ENCODE results near the gene RESF1. TPM values are rescaled to one million over a fixed set of nuclear protein-coding genes. Genes with fewer than 3 reads are reported as not detected.

Gene RESF1, protein sequence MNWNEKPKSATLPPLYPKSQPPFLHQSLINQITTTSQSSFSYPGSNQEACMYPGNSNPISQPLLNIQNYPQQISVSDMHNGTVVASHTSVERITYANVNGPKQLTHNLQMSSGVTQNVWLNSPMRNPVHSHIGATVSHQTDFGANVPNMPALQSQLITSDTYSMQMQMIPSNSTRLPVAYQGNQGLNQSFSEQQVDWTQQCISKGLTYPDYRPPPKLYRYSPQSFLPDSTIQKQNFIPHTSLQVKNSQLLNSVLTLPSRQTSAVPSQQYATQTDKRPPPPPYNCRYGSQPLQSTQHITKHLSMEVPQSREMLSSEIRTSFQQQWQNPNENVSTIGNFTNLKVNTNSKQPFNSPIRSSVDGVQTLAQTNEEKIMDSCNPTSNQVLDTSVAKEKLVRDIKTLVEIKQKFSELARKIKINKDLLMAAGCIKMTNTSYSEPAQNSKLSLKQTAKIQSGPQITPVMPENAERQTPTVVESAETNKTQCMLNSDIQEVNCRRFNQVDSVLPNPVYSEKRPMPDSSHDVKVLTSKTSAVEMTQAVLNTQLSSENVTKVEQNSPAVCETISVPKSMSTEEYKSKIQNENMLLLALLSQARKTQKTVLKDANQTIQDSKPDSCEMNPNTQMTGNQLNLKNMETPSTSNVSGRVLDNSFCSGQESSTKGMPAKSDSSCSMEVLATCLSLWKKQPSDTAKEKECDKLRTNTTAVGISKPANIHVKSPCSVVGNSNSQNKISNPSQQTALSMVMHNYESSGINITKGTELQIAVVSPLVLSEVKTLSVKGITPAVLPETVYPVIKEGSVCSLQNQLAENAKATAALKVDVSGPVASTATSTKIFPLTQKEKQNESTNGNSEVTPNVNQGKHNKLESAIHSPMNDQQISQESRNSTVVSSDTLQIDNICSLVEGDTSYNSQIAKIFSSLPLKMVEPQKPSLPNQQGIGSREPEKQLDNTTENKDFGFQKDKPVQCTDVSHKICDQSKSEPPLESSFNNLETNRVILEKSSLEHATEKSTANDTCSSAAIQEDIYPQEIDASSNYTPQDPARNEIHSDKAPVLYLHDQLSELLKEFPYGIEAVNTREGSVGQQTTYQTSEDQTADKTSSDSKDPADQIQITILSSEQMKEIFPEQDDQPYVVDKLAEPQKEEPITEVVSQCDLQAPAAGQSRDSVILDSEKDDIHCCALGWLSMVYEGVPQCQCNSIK (N-terminal part only)
- 15.7 to 17.9 TPM (median 16.9 TPM) in 3 replicates for total RNA-seq
- long read RNA-seq, full-length matches to known transcripts: 1 of 2 reads
- long read RNA-seq, partial matches to known transcripts: 1 of 2 reads
- long read RNA-seq, other reads (novel, unspliced or antisense): 0 of 2 reads

DNA sequence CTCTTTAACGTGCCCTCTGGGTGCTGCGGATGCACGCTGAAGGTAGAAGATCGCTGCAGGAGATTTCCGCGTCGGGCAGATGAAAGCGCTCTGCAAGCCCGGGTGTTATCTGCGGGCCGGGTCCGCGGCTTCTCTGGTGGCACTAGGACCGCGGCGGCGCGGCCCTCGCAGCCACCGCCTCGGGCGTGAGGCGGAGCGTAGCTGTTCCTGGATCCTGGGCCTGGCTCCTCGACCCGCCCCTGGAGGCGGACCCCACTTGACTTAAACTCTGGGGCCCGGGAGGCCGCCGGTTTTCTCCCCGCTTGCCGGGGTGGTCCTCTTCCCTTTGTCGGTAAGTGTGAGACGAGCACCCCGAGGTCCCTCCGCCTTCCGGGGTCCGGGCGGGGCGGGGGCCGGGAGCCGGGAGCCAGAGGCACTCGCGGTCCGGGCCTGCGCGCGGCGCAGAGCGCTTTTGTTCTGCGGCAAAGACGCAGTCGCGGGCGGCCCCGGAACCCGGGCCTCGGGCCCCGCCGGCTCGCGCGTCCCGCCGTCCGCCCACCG is at the start of gene RESF1:
Gene RESF1 (plus strand): TSS at position 255 of the 540 bp plus-strand sequence. CDS start 21,541 bp downstream, outside the sequence.
- H3K4me1 Mint-ChIP-seq (ENCODE audit: low read depth): peaks cover 31% of the 10 kb centered on the region
- H3K27ac Mint-ChIP-seq (ENCODE audit: unreplicated experiment): peak within 1 kb of the TSS; percentile 92
- H3K27me3 Mint-ChIP-seq (ENCODE audit: low read depth): no peaks in the 10 kb centered on the region
- H3K36me3 Mint-ChIP-seq (ENCODE audit: low read depth): peaks cover 9% of the 10 kb centered on the region
- TF ChIP-seq, protein P1, sequence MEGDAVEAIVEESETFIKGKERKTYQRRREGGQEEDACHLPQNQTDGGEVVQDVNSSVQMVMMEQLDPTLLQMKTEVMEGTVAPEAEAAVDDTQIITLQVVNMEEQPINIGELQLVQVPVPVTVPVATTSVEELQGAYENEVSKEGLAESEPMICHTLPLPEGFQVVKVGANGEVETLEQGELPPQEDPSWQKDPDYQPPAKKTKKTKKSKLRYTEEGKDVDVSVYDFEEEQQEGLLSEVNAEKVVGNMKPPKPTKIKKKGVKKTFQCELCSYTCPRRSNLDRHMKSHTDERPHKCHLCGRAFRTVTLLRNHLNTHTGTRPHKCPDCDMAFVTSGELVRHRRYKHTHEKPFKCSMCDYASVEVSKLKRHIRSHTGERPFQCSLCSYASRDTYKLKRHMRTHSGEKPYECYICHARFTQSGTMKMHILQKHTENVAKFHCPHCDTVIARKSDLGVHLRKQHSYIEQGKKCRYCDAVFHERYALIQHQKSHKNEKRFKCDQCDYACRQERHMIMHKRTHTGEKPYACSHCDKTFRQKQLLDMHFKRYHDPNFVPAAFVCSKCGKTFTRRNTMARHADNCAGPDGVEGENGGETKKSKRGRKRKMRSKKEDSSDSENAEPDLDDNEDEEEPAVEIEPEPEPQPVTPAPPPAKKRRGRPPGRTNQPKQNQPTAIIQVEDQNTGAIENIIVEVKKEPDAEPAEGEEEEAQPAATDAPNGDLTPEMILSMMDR (IDR thresholded peaks at IDR 0.05): no peak
- peak; percentile 93 for DNase-seq (ENCODE audit: low spot score)
- peaks cover 1% of the 10 kb centered on the region for H3K9me3 Mint-ChIP-seq (ENCODE audit: low read depth)
- peak within 1 kb of the TSS; percentile 92 for H3K4me3 Mint-ChIP-seq (ENCODE audit: unreplicated experiment)

DNA sequence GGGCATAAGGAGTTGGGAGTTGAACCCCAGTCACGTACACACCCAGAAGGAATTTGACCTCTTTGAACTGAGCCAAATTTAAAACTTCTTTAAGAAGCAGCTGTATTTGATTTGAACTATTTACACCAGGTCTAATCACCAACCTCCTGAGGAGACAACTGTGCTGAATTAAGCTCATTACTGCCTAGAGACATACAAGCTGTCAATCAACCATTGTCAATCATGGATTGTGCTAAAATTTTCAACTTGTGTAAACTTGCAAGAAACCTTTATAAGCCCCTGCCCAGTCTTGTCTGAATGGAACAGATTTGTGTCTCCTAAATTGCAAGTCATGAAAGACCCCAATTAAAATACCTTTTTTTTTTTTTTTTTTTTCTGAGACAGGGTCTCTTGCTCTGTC is 44.3 kb upstream of the RESF1 start:
- Mint-ChIP-seq H3K36me3 (ENCODE audit: low read depth) (no peaks in the 10 kb centered on the region), H3K27ac (ENCODE audit: unreplicated experiment) (no peak overlapping the region), H3K4me3 (ENCODE audit: unreplicated experiment) (no peak overlapping the region), H3K4me1 (ENCODE audit: low read depth) (no peaks in the 10 kb centered on the region), H3K9me3 (ENCODE audit: low read depth) (peaks cover 8% of the 10 kb centered on the region), H3K27me3 (ENCODE audit: low read depth) (no peaks in the 10 kb centered on the region)
- TF ChIP-seq, protein P1 (IDR thresholded peaks at IDR 0.05): no peak
- DNase-seq (ENCODE audit: low spot score): no peak

DNA sequence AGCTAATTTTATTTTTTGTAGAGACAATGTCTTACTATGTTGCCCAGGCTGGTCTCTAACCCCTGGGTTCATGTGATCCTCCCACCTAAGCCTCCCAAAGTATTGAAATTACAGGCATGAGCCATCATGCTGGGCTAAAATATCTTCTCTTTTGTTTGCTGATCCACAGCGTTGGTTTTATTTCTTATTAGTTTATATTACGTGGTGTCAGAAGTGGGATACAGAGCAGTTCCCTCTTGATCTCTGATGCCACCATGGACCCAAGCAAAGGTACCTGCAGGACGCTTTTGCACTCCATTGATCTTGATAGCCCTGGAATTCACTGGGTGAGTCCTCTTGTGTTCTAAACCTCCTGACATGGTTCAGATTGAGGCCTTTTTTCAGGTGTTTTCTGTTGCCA is 43.8 kb upstream of the RESF1 start:
- no peak for DNase-seq (ENCODE audit: low spot score)
- H3K36me3 Mint-ChIP-seq (ENCODE audit: low read depth): no peaks in the 10 kb centered on the region
- TF ChIP-seq, protein P1 (IDR thresholded peaks at IDR 0.05): no peak
- H3K27ac Mint-ChIP-seq (ENCODE audit: unreplicated experiment): no peak overlapping the region
- H3K27me3 Mint-ChIP-seq (ENCODE audit: low read depth): no peaks in the 10 kb centered on the region
- peaks cover 8% of the 10 kb centered on the region for H3K9me3 Mint-ChIP-seq (ENCODE audit: low read depth)
- H3K4me1 Mint-ChIP-seq (ENCODE audit: low read depth): no peaks in the 10 kb centered on the region
- no peak overlapping the region for H3K4me3 Mint-ChIP-seq (ENCODE audit: unreplicated experiment)

DNA sequence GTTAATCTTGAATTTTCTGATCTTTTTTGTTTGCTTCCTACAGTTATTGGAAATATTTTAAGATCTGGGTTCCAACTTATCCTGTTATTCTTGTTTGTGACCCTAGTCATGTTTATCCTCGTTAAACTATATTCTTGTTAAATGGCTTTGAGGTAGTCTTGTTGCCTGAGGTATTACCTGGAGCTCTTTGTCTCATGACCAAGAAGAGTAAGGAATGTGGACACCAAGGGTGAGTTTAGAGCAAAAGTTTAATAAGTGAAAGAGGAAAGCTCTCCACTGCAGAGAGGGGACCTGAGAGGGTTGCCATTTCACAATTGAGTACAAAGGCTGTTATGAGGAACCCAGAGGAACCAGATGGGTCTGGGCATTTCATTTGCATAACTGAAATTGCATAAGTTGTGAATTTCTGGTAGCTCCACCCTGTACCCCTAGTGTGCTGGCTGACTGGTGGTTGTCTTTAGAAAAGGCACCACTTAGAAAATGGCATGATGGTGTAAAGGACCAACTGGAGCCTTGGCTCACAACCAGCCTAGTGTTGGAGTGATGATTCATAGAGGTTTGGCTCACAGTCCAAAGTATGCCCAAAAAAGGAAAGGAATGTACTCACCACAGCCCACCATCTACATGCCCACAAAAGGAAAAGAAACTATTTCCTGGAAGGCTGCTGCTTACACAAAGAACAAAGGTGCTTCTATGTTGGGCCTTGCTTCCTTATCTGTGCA is 36.7 kb upstream of the RESF1 start:
- peaks cover 25% of the 10 kb centered on the region for H3K9me3 Mint-ChIP-seq (ENCODE audit: low read depth)
- TF ChIP-seq, protein P1 (IDR thresholded peaks at IDR 0.05): no peak
- peaks cover 6% of the 10 kb centered on the region for H3K4me1 Mint-ChIP-seq (ENCODE audit: low read depth)
- no peaks in the 10 kb centered on the region for H3K27me3 Mint-ChIP-seq (ENCODE audit: low read depth)
- H3K4me3 Mint-ChIP-seq (ENCODE audit: unreplicated experiment): no peak overlapping the region
- DNase-seq (ENCODE audit: low spot score): no peak
- no peak overlapping the region for H3K27ac Mint-ChIP-seq (ENCODE audit: unreplicated experiment)
- H3K36me3 Mint-ChIP-seq (ENCODE audit: low read depth): peaks cover 7% of the 10 kb centered on the region

All from chondrocyte (in vitro differentiated cells).